ENCODE results near the gene ATOSB.

The ATOSB gene

GRCh38 chr9:35079041-35079425, 36.6 kb downstream of the ATOSB start:
- Histone ChIP-seq H3K9me3 (ENCODE audit: insufficient read depth, low read depth, low read length) (no peaks in the 10 kb centered on the region), H3K4me3 (ENCODE audit: low read length) (peak overlapping the region; percentile 96), H3K4me1 (ENCODE audit: insufficient read depth, low read length) (peaks cover 6% of the 10 kb centered on the region; the same call in 1 of the 2 replicates), H3K27ac (ENCODE audit: low read depth, low read length) (peak overlapping the region; percentile 93), H3K36me3 (ENCODE audit: insufficient read depth, low read length) (peaks cover 40% of the 10 kb centered on the region), H3K9ac (ENCODE audit: low read depth, low read length) (peak overlapping the region; percentile 96), H3K27me3 (ENCODE audit: insufficient read depth, low read length) (no peaks in the 10 kb centered on the region)
- 9% methylated on average over 10 of the region's 10 CpGs for WGBS

GRCh38 chr9:35078066-35078465, 37.6 kb downstream of the ATOSB start:
- H3K36me3 ChIP-seq (ENCODE audit: insufficient read depth, low read length): peaks cover 49% of the 10 kb centered on the region
- H3K9ac ChIP-seq (ENCODE audit: low read depth, low read length): peak overlapping the region; percentile 96; the same call in 1 of the 2 replicates
- no peaks in the 10 kb centered on the region for H3K9me3 ChIP-seq (ENCODE audit: insufficient read depth, low read depth, low read length)
- no peak overlapping the region for H3K27ac ChIP-seq (ENCODE audit: low read depth, low read length)
- no peaks in the 10 kb centered on the region for H3K27me3 ChIP-seq (ENCODE audit: insufficient read depth, low read length)
- H3K4me1 ChIP-seq (ENCODE audit: insufficient read depth, low read length): peaks cover 6% of the 10 kb centered on the region; the same call in 1 of the 2 replicates
- H3K4me3 ChIP-seq (ENCODE audit: low read length): peak overlapping the region; percentile 96
- 81% methylated on average over 4 of the region's 4 CpGs for WGBS

- H3K27ac ChIP-seq (ENCODE audit: low read depth, low read length): no peak overlapping the region
- no peak overlapping the region for H3K4me3 ChIP-seq (ENCODE audit: low read length)
- no peaks in the 10 kb centered on the region for H3K27me3 ChIP-seq (ENCODE audit: insufficient read depth, low read length)
- H3K36me3 ChIP-seq (ENCODE audit: insufficient read depth, low read length): peaks cover 49% of the 10 kb centered on the region
- no peak overlapping the region for H3K9ac ChIP-seq (ENCODE audit: low read depth, low read length)
- H3K9me3 ChIP-seq (ENCODE audit: insufficient read depth, low read depth, low read length): no peaks in the 10 kb centered on the region
- peaks cover 6% of the 10 kb centered on the region; the same call in 1 of the 2 replicates for H3K4me1 ChIP-seq (ENCODE audit: insufficient read depth, low read length)
- whole genome bisulfite sequencing: 92% methylated on average over 4 of the region's 4 CpGs
Observed at GRCh38 chr9:35076848-35077247, 38.8 kb downstream of the ATOSB start.

GRCh38 chr9:35075358-35075757, 40.3 kb downstream of the ATOSB start:
- Histone ChIP-seq H3K4me3 (ENCODE audit: low read length) (no peak overlapping the region), H3K36me3 (ENCODE audit: insufficient read depth, low read length) (peaks cover 54% of the 10 kb centered on the region), H3K27ac (ENCODE audit: low read depth, low read length) (no peak overlapping the region), H3K9ac (ENCODE audit: low read depth, low read length) (no peak overlapping the region), H3K9me3 (ENCODE audit: insufficient read depth, low read depth, low read length) (no peaks in the 10 kb centered on the region), H3K27me3 (ENCODE audit: insufficient read depth, low read length) (no peaks in the 10 kb centered on the region), H3K4me1 (ENCODE audit: insufficient read depth, low read length) (peaks cover 13% of the 10 kb centered on the region)
- WGBS: 96% methylated on average over 3 of the region's 4 CpGs

- WGBS: 96% methylated on average over 8 of the region's 8 CpGs
Observed at GRCh38 chr9:35074791-35075190, 40.9 kb downstream of the ATOSB start.

GRCh38 chr9:35074141-35074540, 41.5 kb downstream of the ATOSB start:
- no peaks in the 10 kb centered on the region for H3K27me3 ChIP-seq (ENCODE audit: insufficient read depth, low read length)
- 95% methylated on average over 6 of the region's 6 CpGs for WGBS
- H3K4me3 ChIP-seq (ENCODE audit: low read length): no peak overlapping the region
- peaks cover 21% of the 10 kb centered on the region for H3K4me1 ChIP-seq (ENCODE audit: insufficient read depth, low read length)
- H3K27ac ChIP-seq (ENCODE audit: low read depth, low read length): no peak overlapping the region
- H3K36me3 ChIP-seq (ENCODE audit: insufficient read depth, low read length): peaks cover 59% of the 10 kb centered on the region
- no peak overlapping the region for H3K9ac ChIP-seq (ENCODE audit: low read depth, low read length)
- no peaks in the 10 kb centered on the region for H3K9me3 ChIP-seq (ENCODE audit: insufficient read depth, low read depth, low read length)

More at GRCh38 chr9:35074791-35075190, 40.9 kb downstream of the ATOSB start:
- no peaks in the 10 kb centered on the region for H3K27me3 ChIP-seq (ENCODE audit: insufficient read depth, low read length)
- no peak overlapping the region for H3K4me3 ChIP-seq (ENCODE audit: low read length)
- peaks cover 58% of the 10 kb centered on the region for H3K36me3 ChIP-seq (ENCODE audit: insufficient read depth, low read length)
- H3K27ac ChIP-seq (ENCODE audit: low read depth, low read length): no peak overlapping the region
- H3K4me1 ChIP-seq (ENCODE audit: insufficient read depth, low read length): peaks cover 19% of the 10 kb centered on the region
- no peak overlapping the region for H3K9ac ChIP-seq (ENCODE audit: low read depth, low read length)
- H3K9me3 ChIP-seq (ENCODE audit: insufficient read depth, low read depth, low read length): no peaks in the 10 kb centered on the region

- Histone ChIP-seq H3K9me3 (ENCODE audit: insufficient read depth, low read depth, low read length) (no peaks in the 10 kb centered on the region), H3K27ac (ENCODE audit: low read depth, low read length) (peak overlapping the region; percentile 62), H3K27me3 (ENCODE audit: insufficient read depth, low read length) (no peaks in the 10 kb centered on the region), H3K9ac (ENCODE audit: low read depth, low read length) (peak overlapping the region; percentile 49), H3K4me3 (ENCODE audit: low read length) (peak overlapping the region; percentile 29), H3K4me1 (ENCODE audit: insufficient read depth, low read length) (peaks cover 15% of the 10 kb centered on the region), H3K36me3 (ENCODE audit: insufficient read depth, low read length) (peaks cover 68% of the 10 kb centered on the region)
- WGBS: no CpG with 5 or more reads among the region's 2 CpGs
Observed at GRCh38 chr9:35073279-35073612, 42.4 kb downstream of the ATOSB start.

GRCh38 chr9:35072461-35073278, 43.0 kb downstream of the ATOSB start, which contains the start of gene VCP:
Gene VCP, minus strand, starts transcription at chr9:35072625. Its CDS starts 272 bp downstream, at chr9:35072353.
- Histone ChIP-seq H3K9ac (ENCODE audit: low read depth, low read length) (peak within 1 kb of the TSS; percentile 96), H3K27me3 (ENCODE audit: insufficient read depth, low read length) (no peaks in the 10 kb centered on the region), H3K9me3 (ENCODE audit: insufficient read depth, low read depth, low read length) (no peaks in the 10 kb centered on the region), H3K36me3 (ENCODE audit: insufficient read depth, low read length) (peaks cover 69% of the 10 kb centered on the region), H3K4me1 (ENCODE audit: insufficient read depth, low read length) (peaks cover 15% of the 10 kb centered on the region), H3K4me3 (ENCODE audit: low read length) (peak within 1 kb of the TSS; percentile 94), H3K27ac (ENCODE audit: low read depth, low read length) (peak within 1 kb of the TSS; percentile 100)
- 6% methylated on average over 54 of the region's 54 CpGs for WGBS

- peak overlapping the region; percentile 96 for H3K9ac ChIP-seq (ENCODE audit: low read depth, low read length)
- peak overlapping the region; percentile 100 for H3K27ac ChIP-seq (ENCODE audit: low read depth, low read length)
- under 1% methylated on average over 79 of the region's 79 CpGs for WGBS
- H3K4me3 ChIP-seq (ENCODE audit: low read length): peak overlapping the region; percentile 94
- peaks cover 15% of the 10 kb centered on the region for H3K4me1 ChIP-seq (ENCODE audit: insufficient read depth, low read length)
- no peaks in the 10 kb centered on the region for H3K9me3 ChIP-seq (ENCODE audit: insufficient read depth, low read depth, low read length)
- H3K36me3 ChIP-seq (ENCODE audit: insufficient read depth, low read length): peaks cover 69% of the 10 kb centered on the region
- no peaks in the 10 kb centered on the region for H3K27me3 ChIP-seq (ENCODE audit: insufficient read depth, low read length)
Observed at GRCh38 chr9:35071814-35072460, 43.7 kb downstream of the ATOSB start.

- H3K9ac ChIP-seq (ENCODE audit: low read depth, low read length): peak overlapping the region; percentile 96
- no peaks in the 10 kb centered on the region for H3K27me3 ChIP-seq (ENCODE audit: insufficient read depth, low read length)
- H3K27ac ChIP-seq (ENCODE audit: low read depth, low read length): peak overlapping the region; percentile 100
- H3K4me1 ChIP-seq (ENCODE audit: insufficient read depth, low read length): peaks cover 15% of the 10 kb centered on the region
- H3K4me3 ChIP-seq (ENCODE audit: low read length): peak overlapping the region; percentile 94
- 1% methylated on average over 19 of the region's 20 CpGs for WGBS
- peaks cover 69% of the 10 kb centered on the region for H3K36me3 ChIP-seq (ENCODE audit: insufficient read depth, low read length)
- H3K9me3 ChIP-seq (ENCODE audit: insufficient read depth, low read depth, low read length): no peaks in the 10 kb centered on the region
Observed at GRCh38 chr9:35070823-35071813, 44.5 kb downstream of the ATOSB start.
